A549 (cell line): ENCODE results near the gene DPYSL4.

Experiments
- CEBPB ChIP-seq, 2 experiments: fragments of >200 bp in 1 of 2; sonication (Bioruptor Twin) in 1 of 2; formaldehyde crosslinking in 1 of 2; IDR thresholded peaks; 2 replicates each; pipeline ENCODE4 v1.6.1; 2012 to 2016
- EP300 ChIP-seq, 2 experiments: fragments of >200 bp; sonication (Bioruptor Twin); formaldehyde crosslinking; IDR thresholded peaks; 2 replicates in 1 of 2; 3 replicates in 1 of 2; pipeline ENCODE4 v1.6.1; 2016 to 2017
- GATA3 ChIP-seq: IDR thresholded peaks from 2 replicates; pipeline ENCODE4 v1.6.1; 2012; ENCODE audit warnings: borderline replicate concordance
- JUN ChIP-seq, 2 experiments: fragments of >200 bp; sonication (Bioruptor Twin); formaldehyde crosslinking; IDR thresholded peaks; 2 replicates in 1 of 2; 3 replicates in 1 of 2; pipeline ENCODE4 v1.6.1; 2016 to 2017
- KDM5A ChIP-seq: fragments of 200-600 bp; sonication (generic); IDR thresholded peaks from 2 replicates; pipeline ENCODE4 v1.6.1; 2016; ENCODE audit warnings: antibody characterized with exemption, mild to moderate bottlenecking
- MAFK ChIP-seq: fragments of 450-650 bp; IDR thresholded peaks from 2 replicates; pipeline ENCODE4 v1.6.1; 2014; ENCODE audit not compliant: partially characterized antibody
- MYC ChIP-seq: IDR thresholded peaks from 2 replicates; pipeline ENCODE4 v1.6.1; 2012; ENCODE audit warnings: mild to moderate bottlenecking, inconsistent platforms, low read length, improper control_type of control experiment, borderline replicate concordance
- POLR2A ChIP-seq: IDR thresholded peaks from 2 replicates; pipeline ENCODE4 v1.6.1; 2012; ENCODE audit warnings: mild to moderate bottlenecking, low read length
- RFX5 ChIP-seq: fragments of 450-650 bp; IDR thresholded peaks from 2 replicates; pipeline ENCODE4 v1.7.1; 2014; ENCODE audit warnings: antibody characterized with exemption, mild to moderate bottlenecking, moderate library complexity
- SREBF2 ChIP-seq: fragments of 450-650 bp; IDR thresholded peaks from 2 replicates; pipeline ENCODE4 v1.6.1; 2014; ENCODE audit warnings: mild to moderate bottlenecking, moderate library complexity
- ZC3H11A ChIP-seq: fragments of 450-650 bp; IDR thresholded peaks from 2 replicates; pipeline ENCODE4 v1.6.1; 2014; ENCODE audit warnings: antibody characterized with exemption, mild to moderate bottlenecking
- TF ChIP-seq, protein P1 (sequence below): fragments of >200 bp; sonication (Bioruptor Twin); formaldehyde crosslinking; IDR thresholded peaks from 3 replicates; pipeline ENCODE4 v1.5.1; 2016
- TF ChIP-seq, protein P2 (sequence below): IDR thresholded peaks from 2 replicates; pipeline ENCODE4 v1.6.1; 2012

DNA sequence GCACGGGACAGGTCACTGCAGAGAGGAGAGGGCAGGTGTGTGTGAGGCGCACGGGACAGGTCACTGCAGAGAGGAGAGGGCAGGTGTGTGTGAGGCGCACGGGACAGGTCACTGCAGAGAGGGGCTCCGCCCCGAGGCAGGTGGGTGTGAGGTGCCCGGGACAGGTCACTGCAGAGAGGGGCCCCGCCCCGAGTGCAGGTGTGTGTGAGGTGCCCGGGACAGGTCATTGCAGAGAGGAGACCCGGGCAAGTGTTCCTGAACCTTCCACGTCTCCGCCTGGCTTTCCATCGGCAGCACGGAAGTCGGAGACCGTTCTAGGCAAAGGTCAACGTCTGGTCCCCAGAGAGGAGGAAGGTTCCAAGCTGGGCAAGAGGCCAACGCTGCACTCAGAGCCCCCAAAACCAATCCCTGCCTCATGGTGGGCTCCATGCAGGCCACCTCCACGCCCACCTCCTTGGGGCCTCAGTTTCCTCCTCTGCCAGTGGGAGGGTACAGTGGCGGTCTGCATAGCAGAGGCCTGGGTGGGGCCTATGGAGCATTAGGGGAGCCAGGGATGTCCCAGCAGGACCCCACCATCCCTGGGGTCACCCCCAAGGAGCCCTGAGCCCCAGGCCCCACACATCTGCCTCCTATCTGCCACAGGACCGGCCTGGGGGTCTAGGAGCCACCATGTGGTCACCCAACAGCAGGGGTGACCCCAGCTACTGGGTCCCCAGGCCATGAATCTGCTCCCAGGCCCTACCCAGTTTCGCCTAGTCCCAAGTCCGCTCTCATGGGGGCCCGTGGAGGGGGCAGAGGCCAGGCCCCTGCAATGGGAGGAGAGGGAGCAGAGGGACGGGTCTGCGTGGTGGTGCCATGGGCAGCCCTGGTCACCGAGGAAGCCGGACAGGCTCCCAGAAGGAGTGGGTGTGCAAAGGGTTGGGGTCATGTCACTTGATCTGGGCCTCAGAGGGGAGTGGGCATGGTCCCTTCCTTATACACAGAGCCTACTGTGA, 64.0 kb downstream of the DPYSL4 start:
- TF ChIP-seq, protein P1, sequence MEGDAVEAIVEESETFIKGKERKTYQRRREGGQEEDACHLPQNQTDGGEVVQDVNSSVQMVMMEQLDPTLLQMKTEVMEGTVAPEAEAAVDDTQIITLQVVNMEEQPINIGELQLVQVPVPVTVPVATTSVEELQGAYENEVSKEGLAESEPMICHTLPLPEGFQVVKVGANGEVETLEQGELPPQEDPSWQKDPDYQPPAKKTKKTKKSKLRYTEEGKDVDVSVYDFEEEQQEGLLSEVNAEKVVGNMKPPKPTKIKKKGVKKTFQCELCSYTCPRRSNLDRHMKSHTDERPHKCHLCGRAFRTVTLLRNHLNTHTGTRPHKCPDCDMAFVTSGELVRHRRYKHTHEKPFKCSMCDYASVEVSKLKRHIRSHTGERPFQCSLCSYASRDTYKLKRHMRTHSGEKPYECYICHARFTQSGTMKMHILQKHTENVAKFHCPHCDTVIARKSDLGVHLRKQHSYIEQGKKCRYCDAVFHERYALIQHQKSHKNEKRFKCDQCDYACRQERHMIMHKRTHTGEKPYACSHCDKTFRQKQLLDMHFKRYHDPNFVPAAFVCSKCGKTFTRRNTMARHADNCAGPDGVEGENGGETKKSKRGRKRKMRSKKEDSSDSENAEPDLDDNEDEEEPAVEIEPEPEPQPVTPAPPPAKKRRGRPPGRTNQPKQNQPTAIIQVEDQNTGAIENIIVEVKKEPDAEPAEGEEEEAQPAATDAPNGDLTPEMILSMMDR = no peak
- TF ChIP-seq SREBF2 = no peak
- no peak for TF ChIP-seq MYC
- no peak for TF ChIP-seq POLR2A
- no peak for TF ChIP-seq GATA3
- TF ChIP-seq KDM5A = no peak
- TF ChIP-seq CEBPB (IDR thresholded peaks at IDR 0.05) = no peak
- no peak for TF ChIP-seq JUN (IDR thresholded peaks at IDR 0.05)
- TF ChIP-seq, protein P2, sequence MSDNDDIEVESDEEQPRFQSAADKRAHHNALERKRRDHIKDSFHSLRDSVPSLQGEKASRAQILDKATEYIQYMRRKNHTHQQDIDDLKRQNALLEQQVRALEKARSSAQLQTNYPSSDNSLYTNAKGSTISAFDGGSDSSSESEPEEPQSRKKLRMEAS = no peak
- no peak for TF ChIP-seq MAFK
- TF ChIP-seq RFX5 = no peak
- no peak for TF ChIP-seq ZC3H11A
- no peak for TF ChIP-seq EP300 (IDR thresholded peaks at IDR 0.05)
